ENCODE results near the gene UNC93B1. TPM values are rescaled to one million over a fixed set of nuclear protein-coding genes. Genes with fewer than 3 reads are reported as not detected.

Gene UNC93B1
- total RNA-seq, 1 experiment from 2014 or later, result 71.2 TPM

GRCh38 chr11:68020575-68020974 lies 16.7 kb upstream of the UNC93B1 start:
- intact Hi-C loops (cut with micrococcal nuclease; ENCODE audit: unreplicated experiment), result no loop called here
- no TSS peak for BruUV-seq (replicated peaks)
- peak overlapping the region; percentile 11 for H3K4me3 Mint-ChIP-seq (ENCODE audit: low read depth, unreplicated experiment)
- H3K27me3 Mint-ChIP-seq (ENCODE audit: unreplicated experiment), result no peaks in the 10 kb centered on the region
- no peak for TF ChIP-seq CTCF (IDR thresholded peaks at IDR 0.05; ENCODE audit: unreplicated experiment)
- peaks cover 68% of the 10 kb centered on the region for H3K36me3 Mint-ChIP-seq (ENCODE audit: insufficient read depth, unreplicated experiment)
- H3K9me3 Mint-ChIP-seq (ENCODE audit: low read depth, unreplicated experiment), result no peaks in the 10 kb centered on the region
- DNase-seq, result peak; percentile 50
- H3K27ac Mint-ChIP-seq (ENCODE audit: unreplicated experiment), result peak overlapping the region; percentile 75
- CTCF ChIA-PET, result no interaction called here
- peaks cover 45% of the 10 kb centered on the region for H3K4me1 Mint-ChIP-seq (ENCODE audit: low read depth, unreplicated experiment)

DNA sequence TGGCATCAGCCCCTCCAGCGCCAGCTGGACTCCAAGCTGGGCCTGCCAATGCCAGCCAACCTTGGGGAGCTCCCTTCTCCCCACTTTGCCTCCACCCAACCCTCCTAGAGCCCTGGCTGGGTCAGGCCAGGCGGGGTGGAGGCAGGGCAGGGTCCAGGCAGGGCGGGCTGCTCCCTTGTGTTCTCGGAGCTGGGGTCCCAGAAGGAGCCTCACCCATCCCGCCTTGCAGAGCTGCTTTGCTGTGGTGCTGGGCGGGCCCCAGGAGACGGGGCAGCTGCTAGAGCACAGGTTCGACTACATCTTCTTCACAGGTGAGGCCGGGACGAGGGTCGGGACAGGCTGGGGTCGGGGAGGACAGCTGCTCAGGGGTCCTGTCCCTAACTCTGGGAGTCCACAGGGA lies 15.6 kb upstream of the UNC93B1 start:
- CTCF ChIA-PET, result no interaction called here
- intact Hi-C loops (cut with micrococcal nuclease; ENCODE audit: unreplicated experiment), result no loop called here
- no TSS peak for BruUV-seq (replicated peaks)
- no peak for DNase-seq
- peaks cover 69% of the 10 kb centered on the region for H3K36me3 Mint-ChIP-seq (ENCODE audit: insufficient read depth, unreplicated experiment)
- no peaks in the 10 kb centered on the region for H3K9me3 Mint-ChIP-seq (ENCODE audit: low read depth, unreplicated experiment)
- TF ChIP-seq CTCF (IDR thresholded peaks at IDR 0.05; ENCODE audit: unreplicated experiment), result no peak
- H3K27ac Mint-ChIP-seq (ENCODE audit: unreplicated experiment), result no peak overlapping the region
- H3K4me3 Mint-ChIP-seq (ENCODE audit: low read depth, unreplicated experiment), result no peak overlapping the region
- no peaks in the 10 kb centered on the region for H3K27me3 Mint-ChIP-seq (ENCODE audit: unreplicated experiment)
- peaks cover 56% of the 10 kb centered on the region for H3K4me1 Mint-ChIP-seq (ENCODE audit: low read depth, unreplicated experiment)

GRCh38 chr11:68018730-68019190 lies 14.9 kb upstream of the UNC93B1 start:
- Mint-ChIP-seq H3K27me3 (ENCODE audit: unreplicated experiment) (no peaks in the 10 kb centered on the region), H3K4me1 (ENCODE audit: low read depth, unreplicated experiment) (peaks cover 63% of the 10 kb centered on the region), H3K27ac (ENCODE audit: unreplicated experiment) (peak overlapping the region; percentile 33), H3K4me3 (ENCODE audit: low read depth, unreplicated experiment) (no peak overlapping the region), H3K36me3 (ENCODE audit: insufficient read depth, unreplicated experiment) (peaks cover 69% of the 10 kb centered on the region), H3K9me3 (ENCODE audit: low read depth, unreplicated experiment) (no peaks in the 10 kb centered on the region)
- intact Hi-C loops (cut with micrococcal nuclease; ENCODE audit: unreplicated experiment), result no loop called here
- CTCF ChIA-PET, result no interaction called here
- no TSS peak for BruUV-seq (replicated peaks)
- no peak for DNase-seq
- TF ChIP-seq CTCF (IDR thresholded peaks at IDR 0.05; ENCODE audit: unreplicated experiment), result no peak

DNA sequence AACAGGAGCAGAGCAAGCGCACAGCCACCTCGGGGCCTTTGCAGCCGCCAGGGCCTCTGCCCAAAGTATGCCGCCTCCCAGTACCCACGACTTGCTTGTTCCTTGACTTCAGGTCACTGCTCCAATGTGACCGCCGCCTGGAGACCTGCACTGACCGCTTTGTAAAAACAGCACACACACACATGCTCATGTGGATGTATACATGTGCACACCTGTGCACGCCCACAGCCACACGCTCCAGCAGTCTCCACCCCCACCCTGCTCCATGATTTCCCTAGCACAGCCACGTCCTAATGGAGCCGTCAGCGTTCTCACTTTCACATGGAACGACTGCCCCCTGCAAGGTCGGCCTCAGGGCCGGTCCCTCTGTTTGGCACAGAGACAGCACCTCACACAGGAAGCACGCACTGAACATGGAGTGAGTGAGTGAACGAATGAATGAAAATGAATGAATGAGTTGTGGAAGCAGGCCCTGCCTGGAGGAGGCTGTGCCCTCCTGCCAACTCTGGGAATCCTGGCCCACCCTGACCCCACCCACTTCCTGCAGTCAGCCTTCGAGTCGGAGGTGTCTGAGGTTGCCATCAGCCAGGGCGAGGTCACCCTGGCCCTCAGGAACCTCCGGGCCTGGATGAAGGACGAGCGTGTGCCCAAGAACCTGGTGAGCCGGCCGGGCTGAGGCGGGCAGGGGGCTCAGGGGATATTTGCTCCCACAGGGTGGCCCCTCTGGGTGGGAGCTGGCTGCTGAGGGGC lies 14.3 kb upstream of the UNC93B1 start:
- BruUV-seq (replicated peaks), result no TSS peak
- CTCF ChIA-PET, result no interaction called here
- Mint-ChIP-seq H3K9me3 (ENCODE audit: low read depth, unreplicated experiment) (no peaks in the 10 kb centered on the region), H3K36me3 (ENCODE audit: insufficient read depth, unreplicated experiment) (peaks cover 75% of the 10 kb centered on the region), H3K27me3 (ENCODE audit: unreplicated experiment) (no peaks in the 10 kb centered on the region), H3K4me3 (ENCODE audit: low read depth, unreplicated experiment) (peak overlapping the region; percentile 51), H3K4me1 (ENCODE audit: low read depth, unreplicated experiment) (peaks cover 69% of the 10 kb centered on the region), H3K27ac (ENCODE audit: unreplicated experiment) (peak overlapping the region; percentile 25)
- TF ChIP-seq CTCF (IDR thresholded peaks at IDR 0.05; ENCODE audit: unreplicated experiment), result no peak
- intact Hi-C loops (cut with micrococcal nuclease; ENCODE audit: unreplicated experiment), result no loop called here
- DNase-seq, result no peak

Data from Calu3 (cell line).